Mucosa of descending colon (tissue), 3 donors: ENCODE results near the gene NUDT16L1. TPM values are rescaled to one million over a fixed set of nuclear protein-coding genes. Genes with fewer than 3 reads are reported as not detected.

Source experiments
- ATAC-seq: fragments of 200-7000 bp; cut with Tn5 transposase; one replicate; pipeline ENCODE4 v1.9.1; 2020; ENCODE audit warnings: mild to moderate bottlenecking, moderate library complexity
- DNase-seq, 3 donors: peaks; one replicate each; pipeline ENCODE4 v3.0.0-alpha.2; 2020
- H3K36me3 ChIP-seq: fragments of 200-600 bp; one replicate; pipeline ENCODE4 v1.8.0; 2021; ENCODE audit warnings: low read depth, mild to moderate bottlenecking
- H3K4me1 ChIP-seq: fragments of 200-600 bp; one replicate; pipeline ENCODE4 v1.8.0; 2021; ENCODE audit warnings: low read depth, mild to moderate bottlenecking
- H3K4me3 ChIP-seq: fragments of 200-600 bp; one replicate; pipeline ENCODE4 v1.8.0; 2021; ENCODE audit warnings: mild to moderate bottlenecking
- H3K9me3 ChIP-seq: fragments of 200-600 bp; one replicate; pipeline ENCODE4 v1.8.0; 2021; ENCODE audit warnings: mild to moderate bottlenecking
- intact Hi-C, 2 donors: fragments of 100-400 bp; cut with DNase I in 1 of 2; cut with micrococcal nuclease in 1 of 2; formaldehyde crosslinking; loops; one replicate each; pipeline versions ENCODE4 v1.11.0 to v1.11.1; 2022; cut with DNase I, micrococcal nuclease
- total RNA-seq, 3 donors: library from RNA; stranded (reverse); fragmentation: NEBNext Ultra II Directional in 2 of 3; extraction: Animal tissue kit (Norgen Biotek cat#: 25700) in 2 of 3; gene quantifications; one replicate each; pipeline versions ENCODE4 v1.2.1 to v1.2.4, GENCODE V29; 2021 to 2023
- TF ChIP-seq, protein P1 (sequence below): fragments of 200-600 bp; IDR thresholded peaks from one replicate; pipeline ENCODE4 v1.8.0; 2022; ENCODE audit warnings: antibody characterized with exemption, mild to moderate bottlenecking
- donor health status: DM: no; HTN: no; CAD: no; lungs with moderate emphysema.
- donor health status: DM: no; HTN: no; CAD: no.
- donor health status: DM: no; HTN: yes; CAD: no.

NUDT16L1 gene
- total RNA-seq, 3 donors from 2014 or later = 28.3 to 47.8 (median 40.4) TPM

DNA sequence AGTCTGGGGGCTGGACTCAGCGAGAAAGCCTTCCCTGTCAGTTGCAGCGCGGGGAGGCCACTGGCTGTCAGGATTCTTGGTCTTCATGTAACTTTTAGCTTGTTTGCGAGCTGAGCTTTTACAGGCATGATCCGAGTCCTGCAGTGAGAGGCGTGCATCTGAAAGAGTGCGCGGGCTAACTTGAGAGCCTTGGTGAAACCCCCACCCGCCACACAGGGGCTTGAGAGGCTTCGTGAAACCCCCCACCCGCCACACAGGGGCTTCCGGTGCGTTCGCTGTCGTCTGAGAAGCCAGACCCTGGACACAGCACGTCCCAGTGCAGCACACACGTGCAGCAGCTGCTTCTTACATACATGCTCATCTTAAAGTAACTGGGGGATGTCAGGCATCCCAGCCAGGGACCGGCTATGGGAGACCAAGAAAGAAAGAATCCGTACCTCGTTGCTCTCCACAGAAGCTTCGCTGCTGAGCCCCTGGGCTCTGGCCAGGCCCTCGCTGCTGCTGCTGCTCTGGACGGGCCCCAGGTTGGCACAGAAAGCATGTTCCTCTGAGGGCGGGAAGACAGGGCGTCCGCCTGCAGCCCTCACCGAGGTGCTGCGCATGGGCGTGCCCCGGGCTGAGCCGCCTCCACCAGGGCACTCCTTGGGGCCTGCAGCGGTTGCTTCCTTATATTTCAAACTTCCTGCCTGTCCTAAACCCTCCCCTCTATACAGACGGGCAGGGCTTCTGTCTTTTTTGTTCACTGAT, 7.8 kb downstream of the NUDT16L1 start:
- H3K36me3 ChIP-seq = no peaks in the 10 kb centered on the region
- H3K4me3 ChIP-seq = no peak overlapping the region
- H3K9me3 ChIP-seq = no peaks in the 10 kb centered on the region
- peak; percentile 91 for ATAC-seq
- TF ChIP-seq, protein P1, sequence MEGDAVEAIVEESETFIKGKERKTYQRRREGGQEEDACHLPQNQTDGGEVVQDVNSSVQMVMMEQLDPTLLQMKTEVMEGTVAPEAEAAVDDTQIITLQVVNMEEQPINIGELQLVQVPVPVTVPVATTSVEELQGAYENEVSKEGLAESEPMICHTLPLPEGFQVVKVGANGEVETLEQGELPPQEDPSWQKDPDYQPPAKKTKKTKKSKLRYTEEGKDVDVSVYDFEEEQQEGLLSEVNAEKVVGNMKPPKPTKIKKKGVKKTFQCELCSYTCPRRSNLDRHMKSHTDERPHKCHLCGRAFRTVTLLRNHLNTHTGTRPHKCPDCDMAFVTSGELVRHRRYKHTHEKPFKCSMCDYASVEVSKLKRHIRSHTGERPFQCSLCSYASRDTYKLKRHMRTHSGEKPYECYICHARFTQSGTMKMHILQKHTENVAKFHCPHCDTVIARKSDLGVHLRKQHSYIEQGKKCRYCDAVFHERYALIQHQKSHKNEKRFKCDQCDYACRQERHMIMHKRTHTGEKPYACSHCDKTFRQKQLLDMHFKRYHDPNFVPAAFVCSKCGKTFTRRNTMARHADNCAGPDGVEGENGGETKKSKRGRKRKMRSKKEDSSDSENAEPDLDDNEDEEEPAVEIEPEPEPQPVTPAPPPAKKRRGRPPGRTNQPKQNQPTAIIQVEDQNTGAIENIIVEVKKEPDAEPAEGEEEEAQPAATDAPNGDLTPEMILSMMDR = no peak
- DNase-seq = peak; percentile 78 to 88 (median 86)
- H3K4me1 ChIP-seq = peaks cover 17% of the 10 kb centered on the region
- intact Hi-C loops = no loop called here

DNA sequence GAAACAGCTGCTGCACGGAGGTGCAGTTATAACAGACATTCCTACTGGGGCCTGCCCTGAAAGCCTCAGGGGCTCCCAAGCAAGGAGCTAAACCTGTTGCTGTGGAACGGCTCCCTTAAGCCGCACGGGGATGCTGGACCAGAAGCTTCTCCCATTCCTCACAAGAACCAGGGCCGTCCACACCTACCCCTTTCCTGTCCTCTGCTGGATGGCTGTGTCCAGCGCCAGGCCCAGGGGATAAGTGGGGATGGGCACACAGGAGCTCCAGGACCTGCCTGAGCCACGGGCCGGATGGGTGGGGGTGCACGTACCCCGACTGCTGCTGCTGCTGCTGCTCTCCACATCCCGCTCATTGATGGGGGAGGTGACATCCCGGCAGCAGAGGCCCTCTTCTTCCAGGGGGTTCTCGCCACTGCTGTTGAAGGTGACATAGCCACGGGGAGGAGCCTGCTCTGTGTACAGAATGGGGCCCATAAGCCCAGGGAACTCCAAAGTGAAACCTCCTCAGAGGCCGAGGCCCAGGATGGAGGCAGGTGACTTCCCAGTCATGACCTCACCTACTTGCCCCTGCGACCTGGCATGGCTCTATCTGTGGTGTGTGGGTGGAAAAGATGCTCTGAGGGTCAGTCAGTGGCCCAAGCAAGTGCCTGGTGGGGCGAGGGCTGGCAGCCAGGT, 8.6 kb downstream of the NUDT16L1 start:
- intact Hi-C loops = no loop called here

DNA sequence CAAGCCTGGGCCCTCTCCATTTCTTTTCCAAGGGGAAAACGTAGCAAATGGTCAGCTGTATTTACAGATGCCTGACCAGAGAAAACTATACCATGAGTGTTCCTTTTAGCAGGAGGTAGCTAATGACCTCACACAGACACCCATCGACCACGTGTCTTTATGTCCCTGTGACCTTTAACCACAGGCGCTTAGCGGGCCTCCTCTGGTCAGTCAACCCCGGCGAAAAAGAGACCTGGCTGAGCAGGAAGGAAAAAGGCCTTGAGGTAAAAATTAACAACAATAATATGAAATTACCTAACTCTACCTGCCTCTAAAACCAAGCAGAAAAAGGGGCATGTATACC, 9.1 kb downstream of the NUDT16L1 start:
- DNase-seq (peak in 2 of 3 donors; percentile 46 to 51), ATAC-seq (peak; percentile 44)
- TF ChIP-seq, protein P1 = no peak
- no peaks in the 10 kb centered on the region for H3K36me3 ChIP-seq
- no peak overlapping the region for H3K4me3 ChIP-seq
- H3K9me3 ChIP-seq = no peaks in the 10 kb centered on the region
- H3K4me1 ChIP-seq = peaks cover 17% of the 10 kb centered on the region
- intact Hi-C loops = no loop called here

More for the DNA sequence above, 8.6 kb downstream of the NUDT16L1 start:
- DNase-seq = peak in 2 of 3 donors; percentile 63
- TF ChIP-seq, protein P1 = no peak
- Histone ChIP-seq H3K9me3 (no peaks in the 10 kb centered on the region), H3K36me3 (no peaks in the 10 kb centered on the region), H3K4me3 (no peak overlapping the region), H3K4me1 (peaks cover 17% of the 10 kb centered on the region)
- peak; percentile 75 for ATAC-seq

DNA sequence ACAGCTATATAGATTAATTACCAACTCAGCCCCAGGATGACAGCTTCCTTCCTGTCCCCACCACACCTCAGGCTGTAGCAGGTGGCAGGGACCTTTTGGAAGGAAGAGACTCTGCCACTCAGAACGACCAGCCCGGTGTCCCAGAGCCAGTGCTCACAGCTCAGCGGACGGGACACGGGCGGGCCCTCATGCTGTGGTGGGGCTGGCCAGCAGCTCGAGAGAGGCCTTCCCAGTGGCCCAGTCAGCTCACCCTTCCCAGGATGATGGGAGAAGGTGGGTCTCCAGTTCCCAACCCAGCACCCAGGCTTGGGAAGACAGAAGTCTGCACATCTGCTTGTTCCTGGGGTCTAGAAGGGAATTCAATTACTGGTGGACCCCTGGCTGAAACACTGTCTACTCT, 10.5 kb downstream of the NUDT16L1 start:
- no peaks in the 10 kb centered on the region for H3K9me3 ChIP-seq
- intact Hi-C loops = no loop called here

DNA sequence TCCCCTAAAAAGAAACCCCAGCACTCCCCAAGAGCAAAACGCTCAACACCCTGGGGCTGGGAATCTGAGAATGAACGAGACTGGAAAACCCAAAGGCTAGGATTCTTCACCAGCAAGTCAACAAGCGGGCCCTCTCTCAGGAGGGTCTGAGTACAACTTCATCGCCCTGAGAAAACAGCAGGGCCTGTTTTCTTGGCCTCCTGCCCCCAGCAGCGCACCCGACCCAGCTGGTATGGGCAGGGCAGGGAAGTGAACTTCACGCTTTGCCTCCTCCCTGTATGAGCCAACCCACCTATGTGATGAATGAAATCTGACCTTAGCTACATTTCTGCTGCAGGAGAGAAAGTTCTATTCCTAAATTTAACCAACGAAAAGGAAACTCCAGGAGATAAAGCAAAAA, 11.1 kb downstream of the NUDT16L1 start:
- Histone ChIP-seq H3K36me3 (no peaks in the 10 kb centered on the region), H3K4me1 (peaks cover 17% of the 10 kb centered on the region), H3K9me3 (no peaks in the 10 kb centered on the region), H3K4me3 (no peak overlapping the region)
- TF ChIP-seq, protein P1 = no peak
- intact Hi-C loops = no loop called here
- ATAC-seq = no peak
- no peak for DNase-seq

More for the DNA sequence above, 10.5 kb downstream of the NUDT16L1 start:
- H3K4me3 ChIP-seq = no peak overlapping the region
- H3K4me1 ChIP-seq = peaks cover 17% of the 10 kb centered on the region
- no peak for ATAC-seq
- no peak for DNase-seq
- TF ChIP-seq, protein P1 = no peak
- no peaks in the 10 kb centered on the region for H3K36me3 ChIP-seq
